SK-N-SH (cell line): ENCODE data around the gene SLCO3A1.

Source experiments
- MEF2A ChIP-seq: IDR thresholded peaks from 2 replicates; pipeline ENCODE4 v1.4.0; 2012; ENCODE audit warnings: low read depth, borderline replicate concordance
- TF ChIP-seq, protein P1 (sequence below): fragments of 200-600 bp; sonication (generic); IDR thresholded peaks from 2 replicates; pipeline ENCODE4 v1.6.1; 2017; ENCODE audit warnings: antibody characterized with exemption, mild to moderate bottlenecking, moderate library complexity
- TF ChIP-seq, protein P2 (sequence below): IDR thresholded peaks from 2 replicates; pipeline ENCODE4 v1.4.0; 2012; ENCODE audit warnings: low read depth

DNA sequence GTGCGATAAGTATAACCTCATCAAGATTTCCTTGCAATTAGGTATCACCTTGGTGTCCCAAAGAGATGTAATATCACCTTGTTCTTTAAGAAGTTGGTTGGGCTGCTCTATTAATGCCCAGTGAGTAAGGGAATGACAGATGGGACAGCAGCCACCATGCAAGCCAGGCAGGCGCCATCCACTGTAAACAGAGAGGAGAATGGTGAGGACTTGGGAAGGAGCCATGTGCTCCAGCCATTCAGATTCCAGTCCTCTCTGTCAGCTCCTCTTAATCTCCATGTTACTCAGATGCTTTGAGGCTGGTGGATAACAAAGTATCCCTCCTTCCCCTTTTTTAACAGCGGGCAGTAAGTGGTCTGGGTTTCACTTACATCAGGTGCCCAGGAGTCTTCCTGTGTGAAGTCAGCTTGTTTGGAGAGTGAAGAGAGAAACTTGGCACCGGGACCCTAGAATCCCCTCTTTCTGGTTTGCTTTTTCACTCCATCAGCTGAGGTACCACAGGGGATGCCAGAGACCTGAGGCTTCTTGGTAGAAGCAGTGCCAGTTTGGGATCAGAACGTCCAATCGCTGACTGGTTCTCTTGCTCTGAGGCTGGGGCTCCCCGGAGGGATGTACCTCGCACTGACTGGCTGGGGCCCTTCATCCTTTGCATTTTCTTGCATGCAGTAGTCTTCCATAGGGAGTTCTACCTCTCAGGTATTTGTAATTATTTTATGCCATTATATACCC, 29.5 kb downstream of the SLCO3A1 start:
- TF ChIP-seq, protein P1, sequence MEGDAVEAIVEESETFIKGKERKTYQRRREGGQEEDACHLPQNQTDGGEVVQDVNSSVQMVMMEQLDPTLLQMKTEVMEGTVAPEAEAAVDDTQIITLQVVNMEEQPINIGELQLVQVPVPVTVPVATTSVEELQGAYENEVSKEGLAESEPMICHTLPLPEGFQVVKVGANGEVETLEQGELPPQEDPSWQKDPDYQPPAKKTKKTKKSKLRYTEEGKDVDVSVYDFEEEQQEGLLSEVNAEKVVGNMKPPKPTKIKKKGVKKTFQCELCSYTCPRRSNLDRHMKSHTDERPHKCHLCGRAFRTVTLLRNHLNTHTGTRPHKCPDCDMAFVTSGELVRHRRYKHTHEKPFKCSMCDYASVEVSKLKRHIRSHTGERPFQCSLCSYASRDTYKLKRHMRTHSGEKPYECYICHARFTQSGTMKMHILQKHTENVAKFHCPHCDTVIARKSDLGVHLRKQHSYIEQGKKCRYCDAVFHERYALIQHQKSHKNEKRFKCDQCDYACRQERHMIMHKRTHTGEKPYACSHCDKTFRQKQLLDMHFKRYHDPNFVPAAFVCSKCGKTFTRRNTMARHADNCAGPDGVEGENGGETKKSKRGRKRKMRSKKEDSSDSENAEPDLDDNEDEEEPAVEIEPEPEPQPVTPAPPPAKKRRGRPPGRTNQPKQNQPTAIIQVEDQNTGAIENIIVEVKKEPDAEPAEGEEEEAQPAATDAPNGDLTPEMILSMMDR: no peak
- TF ChIP-seq, protein P2, sequence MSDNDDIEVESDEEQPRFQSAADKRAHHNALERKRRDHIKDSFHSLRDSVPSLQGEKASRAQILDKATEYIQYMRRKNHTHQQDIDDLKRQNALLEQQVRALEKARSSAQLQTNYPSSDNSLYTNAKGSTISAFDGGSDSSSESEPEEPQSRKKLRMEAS: no peak
- TF ChIP-seq MEF2A: no peak
